ENCODE measurements around the gene SST. TPM values are rescaled to one million over a fixed set of nuclear protein-coding genes. Genes with fewer than 3 reads are reported as not detected.

The SST gene
- total and polyA plus RNA-seq, 2 of the 4 experiments (the other 2 are of a cell fraction), result not detected

- no peaks in the 10 kb centered on the region for H3K79me1 ChIP-seq (ENCODE audit: low read depth in 1 of 2, low read length in 2 of 2)
- no peak for TF ChIP-seq MAZ (IDR thresholded peaks at IDR 0.05; ENCODE audit: borderline replicate concordance, low read depth, low read length)
- TF ChIP-seq POLR2A (IDR thresholded peaks at IDR 0.05; ENCODE audit: low read depth, low read length), result no peak
- TF ChIP-seq FOS (IDR thresholded peaks at IDR 0.05; ENCODE audit: low read depth, low read length), result no peak
- no peak overlapping the region for H3K4me3 ChIP-seq (ENCODE audit: insufficient read depth, low read depth, low read length)
- no peak overlapping the region for H2BK5ac ChIP-seq (ENCODE audit: low read depth, low read length, poor library complexity, severe bottlenecking)
- no CpG with 5 or more reads among the region's 5 CpGs for WGBS, 2 experiments (ENCODE audit: extremely low coverage in 2 of 2, insufficient read length in 1 of 2)
- ChIA-PET POLR2A (ENCODE audit: unreplicated experiment) (no interaction called here), CTCF (interaction anchor here (1.2 kb wide), 1 partner anchor 26 kb away, joined by 3 read pairs; no protein-coding TSS in a partner anchor)
- no peaks in the 10 kb centered on the region for H3K36me3 ChIP-seq (ENCODE audit: control insufficient read depth, insufficient read depth, low read length)
- H4K91ac ChIP-seq (ENCODE audit: insufficient read depth, low read depth, low read length), result no peak overlapping the region
- no peak overlapping the region for H2BK15ac ChIP-seq (ENCODE audit: low read depth, low read length)
- intact Hi-C loops (cut with micrococcal nuclease) (no loop called here), in situ Hi-C loops (cut with MboI; ENCODE audit: low sequenced_read_pairs) (no loop called here), dilution Hi-C loops (cut with HindIII; ENCODE audit: low sequenced_read_pairs, unreplicated experiment) (no loop called here)
- H3K4me2 ChIP-seq (ENCODE audit: low read depth, low read length), result no peak overlapping the region
- H2AFZ ChIP-seq (replicated peaks; ENCODE audit: low read length, poor library complexity), result no peak overlapping the region
- H3K23ac ChIP-seq (ENCODE audit: low read depth, low read length), result no peak overlapping the region
- H3K56ac ChIP-seq (ENCODE audit: extremely low read depth, insufficient read depth, low read length), result no peak overlapping the region
- no peak overlapping the region for H3K4ac ChIP-seq (ENCODE audit: low read depth, low read length)
- no peak overlapping the region for H3K14ac ChIP-seq (replicated peaks; ENCODE audit: low read depth, low read length)
- no peak overlapping the region for H3K27ac ChIP-seq (ENCODE audit: insufficient read depth, low read length)
- H3K27me3 ChIP-seq (ENCODE audit: control insufficient read depth, insufficient read depth, low read length), result peaks cover 4% of the 10 kb centered on the region
- H4K5ac ChIP-seq (ENCODE audit: low read depth, low read length), result no peak overlapping the region
- no TSS peak for BruUV-seq (replicated peaks)
- H3K18ac ChIP-seq (ENCODE audit: low read depth, low read length), result no peak overlapping the region
- ATAC-seq (ENCODE audit: low read depth) (no peak), DNase-seq (no peak)
- H3K9me3 ChIP-seq (ENCODE audit: control insufficient read depth, insufficient read depth, low read length), result no peaks in the 10 kb centered on the region
- H2BK20ac ChIP-seq (ENCODE audit: low read depth, low read length), result no peak overlapping the region
- no peak overlapping the region for H3K9ac ChIP-seq (ENCODE audit: low read depth, low read length)
- no peak overlapping the region for H2BK120ac ChIP-seq (ENCODE audit: low read depth, low read length)
- H3K9me1 ChIP-seq (ENCODE audit: insufficient read depth, low read length), result no peaks in the 10 kb centered on the region
- no peaks in the 10 kb centered on the region for H3K4me1 ChIP-seq (ENCODE audit: control insufficient read depth, insufficient read depth, low read length)
- no peak overlapping the region for H2AK5ac ChIP-seq (ENCODE audit: low read depth, low read length)
- no peak overlapping the region for H2AK9ac ChIP-seq (replicated peaks; ENCODE audit: low read depth, low read length, poor library complexity)
- no peaks in the 10 kb centered on the region for H4K20me1 ChIP-seq (ENCODE audit: insufficient read depth, low read length)
- H4K8ac ChIP-seq (ENCODE audit: low read depth in 2 of 2, low read length in 2 of 2), result no peak overlapping the region
These were observed 27.3 kb downstream of the SST start for GRCh38 chr3:187642861-187643260.

Data from IMR-90 (cell line).